SJCRH30 (cell line): ENCODE data around the gene FKBP9. TPM values are rescaled to one million over a fixed set of nuclear protein-coding genes. Genes with fewer than 3 reads are reported as not detected.

Experiments
- DNase-seq, 2 experiments: peaks; one replicate each; pipeline ENCODE4 v3.0.0-alpha.2; 2015 to 2020
- H3K27ac ChIP-seq: fragments of 250-450 bp; sonication (Bioruptor Pico); 2 replicates; pipeline ENCODE4 v1.5.1; 2020; ENCODE audit warnings: mild to moderate bottlenecking, moderate library complexity
- H3K27me3 ChIP-seq: fragments of 250-450 bp; sonication (Bioruptor Pico); 2 replicates; pipeline ENCODE4 v1.5.1; 2020; ENCODE audit warnings: mild to moderate bottlenecking, moderate library complexity
- H3K36me3 ChIP-seq: fragments of 250-450 bp; sonication (Bioruptor Pico); 2 replicates; pipeline ENCODE4 v1.5.1; 2020; ENCODE audit warnings: mild to moderate bottlenecking, moderate library complexity
- H3K4me1 ChIP-seq: fragments of 250-450 bp; sonication (Bioruptor Pico); 2 replicates; pipeline ENCODE4 v1.5.1; 2020; ENCODE audit warnings: mild to moderate bottlenecking, moderate library complexity
- H3K4me3 ChIP-seq: fragments of 250-450 bp; sonication (Bioruptor Pico); 2 replicates; pipeline ENCODE4 v1.5.1; 2020; ENCODE audit warnings: mild to moderate bottlenecking, moderate library complexity
- H3K9me3 ChIP-seq: fragments of 250-450 bp; sonication (Bioruptor Pico); replicated peaks from 2 replicates; pipeline ENCODE4 v1.5.1; 2020; ENCODE audit warnings: mild to moderate bottlenecking, moderate library complexity
- total RNA-seq: library from RNA; depleted of rRNA; stranded (reverse); fragments of >200 nt; shearing (Covaris generic); gene quantifications from 2 replicates; pipeline ENCODE4 v1.2.3, GENCODE V29; 2014; rRNA removed

FKBP9 gene
- total RNA-seq, 1 experiment from 2014 or later: 73.5 TPM

DNA sequence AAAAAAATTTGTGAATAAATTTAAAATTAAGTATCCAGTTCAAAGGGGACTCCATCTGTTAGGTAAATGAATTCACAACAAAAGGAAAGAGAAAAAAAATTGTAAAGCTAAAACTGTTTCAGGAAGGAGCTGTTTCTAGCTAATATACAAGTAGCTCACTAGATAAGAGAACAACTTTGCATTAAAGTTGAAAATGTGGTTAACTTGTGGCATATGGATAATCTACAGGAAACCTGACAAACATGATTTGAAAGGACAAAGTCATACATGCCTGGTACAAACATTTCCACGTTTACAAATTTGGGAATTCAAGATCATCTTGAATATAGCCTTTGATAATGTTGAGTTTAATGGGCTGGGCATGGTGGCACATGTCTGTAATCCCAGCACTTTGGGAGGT, 96.5 kb downstream of the FKBP9 start:
- Histone ChIP-seq H3K9me3 (no peaks in the 10 kb centered on the region), H3K4me3 (no peak overlapping the region), H3K4me1 (no peaks in the 10 kb centered on the region), H3K27ac (no peak overlapping the region), H3K27me3 (no peaks in the 10 kb centered on the region), H3K36me3 (no peaks in the 10 kb centered on the region)
- no peak for DNase-seq

DNA sequence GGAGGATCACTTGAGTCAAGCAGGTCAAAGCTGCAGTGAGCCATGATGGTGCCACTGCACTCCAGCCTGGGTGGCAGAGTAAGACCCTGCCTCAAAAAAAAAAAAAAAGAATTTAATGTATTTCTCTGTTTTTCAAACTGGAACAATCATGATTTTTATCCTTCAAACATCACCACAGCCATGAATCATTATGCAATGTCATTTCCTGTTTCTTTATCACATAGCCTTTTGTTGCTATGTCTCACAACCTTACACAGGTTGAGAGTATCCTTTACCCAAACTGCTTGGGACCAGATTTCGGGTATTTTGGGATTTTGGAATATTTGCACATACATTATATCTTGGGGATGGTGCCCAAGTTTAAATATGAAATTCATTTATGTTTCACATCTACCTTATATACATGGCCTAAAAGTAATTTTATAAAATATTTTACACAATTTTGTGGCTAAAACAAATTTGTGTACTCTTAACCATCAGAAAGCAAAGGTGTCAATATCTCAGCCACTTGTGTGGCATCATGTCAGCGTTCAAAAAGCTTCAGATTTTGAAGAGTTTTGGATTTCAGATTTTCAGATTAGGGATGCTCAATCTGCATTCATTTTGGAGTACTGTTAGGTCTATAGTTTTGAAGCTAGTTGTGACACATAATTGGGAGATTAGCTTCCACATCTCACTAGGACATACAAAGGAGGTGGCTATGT, 97.2 kb downstream of the FKBP9 start:
- DNase-seq: no peak
- H3K4me1 ChIP-seq: no peaks in the 10 kb centered on the region
- H3K27me3 ChIP-seq: no peaks in the 10 kb centered on the region
- no peak overlapping the region for H3K4me3 ChIP-seq
- peaks cover 5% of the 10 kb centered on the region; the same call in 1 of the 2 replicates for H3K36me3 ChIP-seq
- no peak overlapping the region for H3K27ac ChIP-seq
- no peaks in the 10 kb centered on the region for H3K9me3 ChIP-seq

DNA sequence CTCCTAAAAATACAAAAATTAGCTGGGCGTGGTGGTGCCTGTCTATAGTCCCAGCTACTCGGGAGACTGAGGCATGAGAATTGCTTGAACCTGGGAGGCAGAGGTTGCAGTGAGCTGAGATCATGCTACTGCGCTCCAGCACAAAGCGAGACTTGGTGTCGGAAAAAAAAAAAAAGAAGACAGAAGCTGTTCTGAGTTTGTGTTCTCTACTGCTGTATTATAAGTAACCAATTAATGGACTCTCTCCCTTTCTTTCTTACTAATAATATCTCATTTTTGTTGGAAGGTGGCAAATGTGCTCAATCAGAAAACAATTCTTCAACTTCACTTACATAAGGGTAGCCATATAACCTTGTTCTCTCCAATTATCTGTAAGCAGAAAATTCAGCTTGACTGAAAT, 97.9 kb downstream of the FKBP9 start:
- no peaks in the 10 kb centered on the region for H3K4me1 ChIP-seq
- H3K27ac ChIP-seq: no peak overlapping the region
- peaks cover 5% of the 10 kb centered on the region; the same call in 1 of the 2 replicates for H3K36me3 ChIP-seq
- DNase-seq: no peak
- no peaks in the 10 kb centered on the region for H3K9me3 ChIP-seq
- no peak overlapping the region for H3K4me3 ChIP-seq
- no peaks in the 10 kb centered on the region for H3K27me3 ChIP-seq

Other genes starting within 250 kb of the FKBP9 start
- 50.7 and 51.4 TPM in 2 replicates for gene KBTBD2, start 65.7 kb upstream of the FKBP9 start, total RNA-seq
- gene NT5C3A, start 105.3 kb downstream of the FKBP9 start, total RNA-seq: 42.9 and 45.1 TPM in 2 replicates
- 28.1 and 31.0 TPM in 2 replicates for gene RP9, start 152.0 kb downstream of the FKBP9 start, total RNA-seq
- gene BBS9, start 172.1 kb downstream of the FKBP9 start, total RNA-seq: 9.1 and 9.3 TPM in 2 replicates